ENCODE results near the gene COL25A1. TPM values are rescaled to one million over a fixed set of nuclear protein-coding genes. Genes with fewer than 3 reads are reported as not detected.

Gene COL25A1
- total RNA-seq, 4 donors from 2014 or later: 2.5 TPM; not detected in 3

DNA sequence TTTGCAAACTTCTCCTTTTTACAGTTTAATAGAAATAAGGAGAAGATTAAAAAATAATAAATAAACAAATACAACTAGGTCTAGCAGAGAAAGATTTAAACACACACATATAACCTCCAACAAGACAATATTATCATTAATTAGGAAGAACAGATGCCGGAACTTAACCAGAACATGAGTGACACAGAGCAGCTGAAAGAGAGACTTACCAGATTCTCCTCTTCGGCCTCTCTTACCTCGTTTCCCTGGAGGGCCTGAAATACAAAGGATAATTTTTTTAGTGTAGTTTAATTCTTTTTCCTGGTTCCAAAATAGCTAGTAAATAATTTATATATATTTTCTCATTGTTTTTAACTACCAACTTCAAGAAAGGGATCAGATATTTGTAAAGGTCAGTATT is 252.5 kb downstream of the COL25A1 start:
- no peaks in the 10 kb centered on the region for H3K27me3 ChIP-seq
- DNase-seq: no peak
- H3K4me3 ChIP-seq: no peak overlapping the region
- no peaks in the 10 kb centered on the region for H3K36me3 ChIP-seq
- TF ChIP-seq, protein P1, sequence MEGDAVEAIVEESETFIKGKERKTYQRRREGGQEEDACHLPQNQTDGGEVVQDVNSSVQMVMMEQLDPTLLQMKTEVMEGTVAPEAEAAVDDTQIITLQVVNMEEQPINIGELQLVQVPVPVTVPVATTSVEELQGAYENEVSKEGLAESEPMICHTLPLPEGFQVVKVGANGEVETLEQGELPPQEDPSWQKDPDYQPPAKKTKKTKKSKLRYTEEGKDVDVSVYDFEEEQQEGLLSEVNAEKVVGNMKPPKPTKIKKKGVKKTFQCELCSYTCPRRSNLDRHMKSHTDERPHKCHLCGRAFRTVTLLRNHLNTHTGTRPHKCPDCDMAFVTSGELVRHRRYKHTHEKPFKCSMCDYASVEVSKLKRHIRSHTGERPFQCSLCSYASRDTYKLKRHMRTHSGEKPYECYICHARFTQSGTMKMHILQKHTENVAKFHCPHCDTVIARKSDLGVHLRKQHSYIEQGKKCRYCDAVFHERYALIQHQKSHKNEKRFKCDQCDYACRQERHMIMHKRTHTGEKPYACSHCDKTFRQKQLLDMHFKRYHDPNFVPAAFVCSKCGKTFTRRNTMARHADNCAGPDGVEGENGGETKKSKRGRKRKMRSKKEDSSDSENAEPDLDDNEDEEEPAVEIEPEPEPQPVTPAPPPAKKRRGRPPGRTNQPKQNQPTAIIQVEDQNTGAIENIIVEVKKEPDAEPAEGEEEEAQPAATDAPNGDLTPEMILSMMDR (IDR thresholded peaks at IDR 0.05): no peak
- no peak for TF ChIP-seq POLR2A (IDR thresholded peaks at IDR 0.05)
- no peak overlapping the region for H3K27ac ChIP-seq
- H3K4me1 ChIP-seq: no peaks in the 10 kb centered on the region
- no peaks in the 10 kb centered on the region for H3K9me3 ChIP-seq

DNA sequence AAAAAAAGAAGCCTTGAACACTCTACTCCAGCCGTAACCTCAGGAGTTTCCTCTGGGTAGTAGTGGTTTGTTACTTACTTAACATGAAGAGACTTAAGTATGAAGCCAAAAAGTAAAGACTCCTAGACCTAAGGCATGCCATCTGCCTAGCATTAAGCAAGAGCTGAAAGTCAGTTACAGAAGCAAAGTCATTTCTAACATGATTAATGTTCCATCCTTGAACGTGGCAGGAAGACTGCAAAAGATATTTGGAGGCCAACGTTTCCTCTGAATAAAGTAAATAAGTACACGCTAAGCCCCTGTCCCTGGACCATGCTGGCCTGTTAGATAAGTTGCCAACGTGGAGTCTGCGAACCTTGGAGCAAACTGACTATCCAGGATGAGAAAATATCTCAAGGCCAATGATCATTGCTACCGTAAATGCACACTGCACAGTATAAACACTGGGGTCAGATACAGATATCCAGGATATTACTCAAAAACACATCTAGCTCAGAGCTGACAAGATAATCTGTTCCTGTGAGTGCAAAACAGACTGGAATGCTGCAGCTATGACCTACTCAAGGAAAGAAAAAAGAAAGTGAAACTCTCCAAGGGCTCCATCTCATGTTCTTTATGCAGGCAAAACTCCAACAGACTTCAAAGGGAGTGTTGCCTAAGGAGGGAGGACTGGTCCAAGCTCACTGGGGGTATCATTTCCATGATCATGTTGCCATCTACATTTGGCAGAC is 255.8 kb downstream of the COL25A1 start:
- H3K9me3 ChIP-seq: no peaks in the 10 kb centered on the region
- H3K27ac ChIP-seq: no peak overlapping the region
- no peaks in the 10 kb centered on the region for H3K4me1 ChIP-seq
- TF ChIP-seq, protein P1 (IDR thresholded peaks at IDR 0.05): no peak
- no peaks in the 10 kb centered on the region for H3K27me3 ChIP-seq
- no peak overlapping the region for H3K4me3 ChIP-seq
- no peak for DNase-seq
- H3K36me3 ChIP-seq: no peaks in the 10 kb centered on the region

- H3K36me3 ChIP-seq: no peaks in the 10 kb centered on the region
- no peaks in the 10 kb centered on the region for H3K9me3 ChIP-seq
- no peak overlapping the region for H3K27ac ChIP-seq
- no peak overlapping the region for H3K4me3 ChIP-seq
- TF ChIP-seq POLR2A (IDR thresholded peaks at IDR 0.05): no peak
- no peaks in the 10 kb centered on the region for H3K27me3 ChIP-seq
- no peak for DNase-seq
- no peaks in the 10 kb centered on the region for H3K4me1 ChIP-seq
These were observed 258.0 kb downstream of the COL25A1 start for GRCh38 chr4:109044431-109044830.

- TF ChIP-seq, protein P1 (IDR thresholded peaks at IDR 0.05): no peak
- no peak for TF ChIP-seq POLR2A (IDR thresholded peaks at IDR 0.05)
- Histone ChIP-seq H3K27me3 (no peaks in the 10 kb centered on the region), H3K4me1 (no peaks in the 10 kb centered on the region), H3K36me3 (no peaks in the 10 kb centered on the region), H3K4me3 (no peak overlapping the region), H3K27ac (no peak overlapping the region), H3K9me3 (no peaks in the 10 kb centered on the region)
- DNase-seq: no peak
These were observed 259.2 kb downstream of the COL25A1 start for GRCh38 chr4:109043286-109043685.

GRCh38 chr4:109041463-109042360 is 260.7 kb downstream of the COL25A1 start:
- no peaks in the 10 kb centered on the region for H3K36me3 ChIP-seq
- H3K9me3 ChIP-seq: no peaks in the 10 kb centered on the region
- no peaks in the 10 kb centered on the region for H3K27me3 ChIP-seq
- TF ChIP-seq POLR2A (IDR thresholded peaks at IDR 0.05): no peak
- TF ChIP-seq, protein P1 (IDR thresholded peaks at IDR 0.05): no peak
- no peaks in the 10 kb centered on the region for H3K4me1 ChIP-seq
- no peak for DNase-seq
- no peak overlapping the region for H3K4me3 ChIP-seq
- no peak overlapping the region for H3K27ac ChIP-seq

- Histone ChIP-seq H3K4me1 (no peaks in the 10 kb centered on the region), H3K27me3 (no peaks in the 10 kb centered on the region), H3K9me3 (no peaks in the 10 kb centered on the region), H3K27ac (no peak overlapping the region), H3K36me3 (no peaks in the 10 kb centered on the region), H3K4me3 (no peak overlapping the region)
- no peak for DNase-seq
- TF ChIP-seq, protein P1 (IDR thresholded peaks at IDR 0.05): no peak
- TF ChIP-seq POLR2A (IDR thresholded peaks at IDR 0.05): no peak
These were observed 262.0 kb downstream of the COL25A1 start for GRCh38 chr4:109040441-109040840.
